ENCODE measurements around the gene ARNT2.
A peak's percentile ranks its signal among the peaks of the same experiment; 100 is the strongest.

The ARNT2 gene

GRCh38 chr15:80411788-80412288, 7.7 kb downstream of the ARNT2 start:
- no peak for DNase-seq (ENCODE audit: low read depth)

- no peak for DNase-seq (ENCODE audit: low read depth)
Observed at GRCh38 chr15:80414546-80415357, 10.6 kb downstream of the ARNT2 start.

GRCh38 chr15:80415358-80415670, 11.1 kb downstream of the ARNT2 start:
- DNase-seq (ENCODE audit: low read depth), result no peak

GRCh38 chr15:80416702-80417101, 12.5 kb downstream of the ARNT2 start:
- no peak for DNase-seq (ENCODE audit: low read depth)

GRCh38 chr15:80418892-80419537, 14.8 kb downstream of the ARNT2 start:
- DNase-seq (ENCODE audit: low read depth), result peak; percentile 52

- DNase-seq (ENCODE audit: low read depth), result no peak
Observed at GRCh38 chr15:80419546-80419945, 15.4 kb downstream of the ARNT2 start.

- DNase-seq (ENCODE audit: low read depth), result no peak
Observed at GRCh38 chr15:80420658-80421057, 16.5 kb downstream of the ARNT2 start.

- no peak for DNase-seq (ENCODE audit: low read depth)
Observed at GRCh38 chr15:80423215-80423614, 19.0 kb downstream of the ARNT2 start.

GRCh38 chr15:80424381-80424780, 20.2 kb downstream of the ARNT2 start:
- DNase-seq (ENCODE audit: low read depth), result no peak

GRCh38 chr15:80426316-80426715, 22.1 kb downstream of the ARNT2 start:
- DNase-seq (ENCODE audit: low read depth), result no peak

GRCh38 chr15:80429964-80430363, 25.8 kb downstream of the ARNT2 start:
- no peak for DNase-seq (ENCODE audit: low read depth)

GRCh38 chr15:80431635-80432344, 27.6 kb downstream of the ARNT2 start:
- DNase-seq (ENCODE audit: low read depth), result no peak

GRCh38 chr15:80432345-80432702, 28.1 kb downstream of the ARNT2 start:
- no peak for DNase-seq (ENCODE audit: low read depth)

GRCh38 chr15:80433836-80434235, 29.7 kb downstream of the ARNT2 start:
- DNase-seq (ENCODE audit: low read depth), result no peak

GRCh38 chr15:80434926-80435720, 30.9 kb downstream of the ARNT2 start:
- no peak for DNase-seq (ENCODE audit: low read depth)

GRCh38 chr15:80436511-80437307, 32.5 kb downstream of the ARNT2 start:
- DNase-seq (ENCODE audit: low read depth), result no peak

- no peak for DNase-seq (ENCODE audit: low read depth)
Observed at GRCh38 chr15:80437334-80437891, 33.2 kb downstream of the ARNT2 start.

- no peak for DNase-seq (ENCODE audit: low read depth)
Observed at GRCh38 chr15:80439140-80439539, 35.0 kb downstream of the ARNT2 start.

- DNase-seq (ENCODE audit: low read depth), result no peak
Observed at GRCh38 chr15:80440024-80440423, 35.8 kb downstream of the ARNT2 start.

- DNase-seq (ENCODE audit: low read depth), result no peak
Observed at GRCh38 chr15:80441041-80441440, 36.9 kb downstream of the ARNT2 start.

GRCh38 chr15:80441714-80442113, 37.5 kb downstream of the ARNT2 start:
- DNase-seq (ENCODE audit: low read depth), result no peak

Data from fibroblast of gingiva (primary cell).